ENCODE measurements around the gene C13orf42.
"Not testable (repeated sequence)": the region's sequence is repeated elsewhere in the genome, so short reads cannot be mapped to it uniquely, and the experiment has no call there.

The C13orf42 gene

GRCh38 chr13:51118809-51119431 is 7.8 kb upstream of the C13orf42 start:
- DNase-seq: no peak

- DNase-seq: no peak
Measured at GRCh38 chr13:51113969-51114368, 2.9 kb upstream of the C13orf42 start.

GRCh38 chr13:51113186-51113881 is 2.3 kb upstream of the C13orf42 start:
- DNase-seq: no peak

- no peak for DNase-seq
Measured at GRCh38 chr13:51112771-51113170, 1.7 kb upstream of the C13orf42 start.

DNA sequence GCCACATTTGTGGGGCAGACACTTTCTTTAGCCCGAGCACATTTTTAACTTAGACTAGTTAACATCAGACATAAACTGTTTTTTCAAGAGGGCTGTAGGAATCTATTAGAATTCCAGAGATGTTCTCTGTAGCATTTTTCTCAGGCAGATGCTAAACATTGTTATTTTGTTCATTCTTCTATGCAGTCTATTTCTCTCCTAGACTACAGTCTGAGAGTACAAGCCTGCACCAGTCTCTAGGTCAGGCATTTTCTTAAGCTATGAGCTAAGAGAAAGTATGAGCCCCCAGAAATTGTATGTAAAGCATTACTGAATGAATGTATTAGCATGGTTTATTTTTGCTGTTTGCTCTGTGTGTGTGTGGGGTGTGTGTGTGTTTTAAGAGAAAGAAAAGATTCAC is 923 bp upstream of the C13orf42 start:
- DNase-seq: no peak

- DNase-seq: no peak
Measured at GRCh38 chr13:51107996-51108395, 3.1 kb downstream of the C13orf42 start.

GRCh38 chr13:51105046-51105445 is 6.0 kb downstream of the C13orf42 start:
- no peak for DNase-seq

GRCh38 chr13:51101636-51102235 is 9.3 kb downstream of the C13orf42 start:
- no peak for DNase-seq

DNA sequence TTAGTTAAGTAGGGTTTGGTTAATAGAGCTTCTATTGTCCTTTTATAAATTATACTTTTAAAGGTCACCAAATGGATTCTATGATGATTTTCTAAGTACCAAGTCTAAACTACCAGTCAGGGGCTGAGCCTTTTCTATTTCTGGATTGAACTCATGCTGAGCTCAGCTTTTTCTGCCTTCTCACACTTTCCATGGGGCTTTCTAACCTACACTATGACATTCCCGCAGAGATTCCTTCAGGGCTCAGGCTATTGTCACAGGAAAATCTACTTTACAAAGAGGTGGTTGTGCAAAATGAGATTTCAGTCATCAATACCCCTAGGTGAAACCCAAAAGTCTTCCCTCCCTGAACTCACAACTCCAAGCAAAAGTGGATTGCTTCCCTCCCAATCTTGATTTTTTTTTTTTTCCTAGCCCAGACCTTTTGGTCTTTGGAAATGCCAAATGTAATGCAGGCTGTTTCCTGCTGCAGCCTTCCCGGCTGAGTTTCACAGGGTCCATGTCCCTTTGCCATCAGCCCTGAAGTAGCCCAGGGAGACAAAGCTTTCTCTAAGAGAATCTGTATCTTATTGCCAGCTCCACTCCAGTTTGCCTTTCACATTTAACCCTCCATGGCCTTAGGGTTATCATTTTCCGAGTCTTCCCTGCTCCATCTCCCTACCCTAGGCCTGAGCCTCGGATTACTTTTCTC is 13.6 kb downstream of the C13orf42 start:
- DNase-seq: no peak

DNA sequence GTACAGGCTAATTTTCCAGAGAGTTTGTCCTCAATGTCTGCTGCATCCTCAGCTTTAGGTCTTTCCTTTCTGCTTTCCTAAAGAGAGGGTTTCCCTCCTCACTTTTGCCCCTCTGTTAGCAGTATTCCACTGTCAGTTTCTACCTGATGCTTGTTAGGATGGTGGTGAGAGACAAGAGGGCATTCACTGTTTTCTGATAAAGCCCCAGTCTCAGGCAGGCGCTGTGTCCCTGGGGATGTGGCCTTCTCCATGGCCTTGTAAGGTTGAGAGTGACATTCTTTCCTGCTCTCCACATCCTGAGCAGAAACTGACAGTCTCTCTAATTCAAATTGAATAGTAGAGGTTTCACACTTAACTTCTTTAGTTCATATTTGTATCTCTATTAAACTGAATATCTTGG is 14.9 kb downstream of the C13orf42 start:
- DNase-seq: no peak

DNA sequence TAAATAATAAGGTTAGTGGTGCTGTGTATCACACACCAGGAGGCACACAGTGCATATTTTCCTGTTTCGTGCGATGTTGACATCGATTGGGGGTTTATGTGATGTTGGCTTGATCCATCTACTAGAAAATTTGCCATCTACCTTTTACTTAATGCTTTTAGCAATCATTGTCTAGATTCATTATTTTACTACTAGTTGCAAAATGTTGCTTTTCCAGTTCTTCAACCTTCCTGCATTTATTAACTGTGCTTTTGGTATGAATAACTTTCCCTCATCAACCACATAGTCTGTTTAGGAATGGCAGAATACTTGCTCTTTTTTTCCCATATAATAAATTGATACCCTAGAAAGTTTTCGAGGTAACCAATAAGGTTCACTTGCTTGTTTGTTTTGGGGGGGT is 17.5 kb downstream of the C13orf42 start:
- no peak for DNase-seq

GRCh38 chr13:51091839-51092238 is 19.2 kb downstream of the C13orf42 start:
- no peak for DNase-seq

- DNase-seq: no peak
Measured at GRCh38 chr13:51083706-51084105, 27.4 kb downstream of the C13orf42 start.

DNA sequence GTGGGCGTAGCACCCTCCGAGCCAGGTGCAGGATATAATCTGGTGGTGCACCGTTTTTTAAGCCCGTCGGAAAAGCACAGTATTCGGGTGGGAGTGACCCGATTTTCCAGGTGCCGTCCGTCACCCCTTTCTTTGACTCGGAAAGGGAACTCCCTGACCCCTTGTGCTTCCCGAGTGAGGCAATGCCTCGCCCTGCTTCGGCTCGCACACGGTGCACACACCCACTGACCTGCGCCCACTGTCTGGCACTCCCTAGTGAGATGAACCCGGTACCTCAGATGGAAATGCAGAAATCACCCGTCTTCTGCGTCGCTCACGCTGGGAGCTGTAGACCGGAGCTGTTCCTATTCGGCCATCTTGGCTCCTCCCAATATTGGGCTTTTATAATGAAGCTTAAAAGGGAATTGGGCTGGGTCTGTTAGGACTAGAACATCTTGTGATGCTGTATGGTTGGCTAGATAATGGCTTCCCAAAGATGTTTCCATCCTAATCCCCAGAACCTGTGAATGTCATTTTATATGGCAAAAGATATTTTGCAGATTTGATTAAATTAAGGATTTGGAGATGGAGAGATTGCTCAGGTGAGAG is 30.5 kb downstream of the C13orf42 start:
- not testable (repeated sequence) for DNase-seq

GRCh38 chr13:51071493-51071892 is 39.6 kb downstream of the C13orf42 start:
- no peak for DNase-seq

DNA sequence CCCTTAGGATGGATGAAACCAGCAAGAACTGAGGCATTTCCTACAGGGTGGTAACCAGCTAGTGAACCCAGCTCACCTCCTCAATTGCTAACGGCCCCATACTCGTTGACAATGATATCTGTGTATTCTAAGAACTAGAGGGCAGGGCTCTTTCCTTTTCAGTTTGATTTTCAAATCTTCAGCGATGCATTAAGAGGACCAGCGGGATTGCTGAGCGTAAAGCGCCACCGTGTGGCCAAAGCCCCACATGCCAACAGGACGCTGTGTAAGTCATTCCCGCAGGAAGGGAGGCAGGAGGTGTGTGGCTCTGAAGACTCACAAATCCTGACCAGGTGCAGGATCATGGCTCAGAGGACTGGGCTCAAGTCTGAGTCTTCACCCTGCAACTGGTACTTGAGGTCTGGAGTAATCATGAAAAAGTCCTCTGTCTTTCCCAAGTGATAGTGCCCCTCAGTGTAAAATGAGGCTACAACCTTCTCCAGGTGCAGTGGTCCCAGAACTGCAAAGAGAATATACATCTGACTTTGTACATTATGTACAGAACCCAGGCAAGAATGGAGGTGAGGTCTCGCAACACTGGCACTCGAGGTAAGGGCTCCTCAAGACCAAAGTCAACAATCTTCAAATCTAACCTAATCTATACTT is 40.9 kb downstream of the C13orf42 start:
- DNase-seq: peak; percentile 53

- DNase-seq: no peak
Measured at GRCh38 chr13:51068501-51068900, 42.6 kb downstream of the C13orf42 start.

- no peak for DNase-seq
Measured at GRCh38 chr13:51067706-51068105, 43.4 kb downstream of the C13orf42 start.

DNA sequence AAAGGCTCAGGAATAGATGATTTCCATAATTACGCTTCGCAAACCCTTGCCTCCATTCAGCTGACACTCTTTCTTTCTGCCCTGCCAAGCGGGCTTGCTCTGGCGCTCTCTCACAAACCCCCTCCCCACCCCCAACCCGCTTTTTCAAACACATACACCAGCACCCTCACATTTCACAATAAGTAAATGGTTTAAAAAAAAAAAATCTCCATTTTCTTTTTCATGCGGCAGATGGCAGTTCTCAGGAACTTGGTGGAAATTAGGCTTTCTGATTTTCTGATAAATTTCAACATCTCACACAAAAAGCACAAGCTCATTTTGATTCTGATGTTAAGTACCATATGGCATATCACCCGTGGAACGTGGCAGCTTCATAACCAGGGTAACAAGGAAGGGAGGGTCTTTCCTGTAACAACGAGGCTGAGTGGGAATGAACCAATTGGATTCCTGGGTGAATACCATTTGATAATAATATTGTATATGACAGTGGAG is 43.8 kb downstream of the C13orf42 start:
- no peak for DNase-seq

- no peak for DNase-seq
Measured at GRCh38 chr13:51066091-51066831, 44.8 kb downstream of the C13orf42 start.

GRCh38 chr13:51065372-51066090 is 45.5 kb downstream of the C13orf42 start:
- no peak for DNase-seq

All from GF-D8 (cell line).